Thyroid gland (tissue), 4 donors: ENCODE results near the gene DIP2C.

Experiments used
- CTCF ChIP-seq, 6 experiments: fragments of 200-600 bp in 3 of 6; fragments of 450-650 bp in 3 of 6; sonication (generic) in 3 of 6; IDR thresholded peaks; one replicate each; pipeline ENCODE4 v1.5.1; 2016 to 2019; ENCODE audit warnings: antibody characterized with exemption in 6 of 6, mild to moderate bottlenecking in 2 of 6, inconsistent platforms in 1 of 6, moderate library complexity in 1 of 6
- POLR2A ChIP-seq, 2 donors: fragments of 450-650 bp; IDR thresholded peaks; one replicate each; pipeline ENCODE4 v1.6.1; 2017; ENCODE audit warnings: antibody characterized with exemption in 2 of 2, mild to moderate bottlenecking in 2 of 2, moderate library complexity in 1 of 2

- TF ChIP-seq CTCF (IDR thresholded peaks at IDR 0.05) (no peak), POLR2A (IDR thresholded peaks at IDR 0.05) (no peak)
These were observed 323.3 kb downstream of the DIP2C start for GRCh38 chr10:366186-366585.
